ENCODE results near the gene CDH4.
"Not testable (repeated sequence)": the region's sequence is repeated elsewhere in the genome, so short reads cannot be mapped to it uniquely, and the experiment has no call there.

CDH4 gene

GRCh38 chr20:61966492-61967244 lies 714.6 kb downstream of the CDH4 start:
- no peak for DNase-seq

- DNase-seq, result no peak
Observed at GRCh38 chr20:61967300-61967699, 715.2 kb downstream of the CDH4 start.

GRCh38 chr20:61968036-61968810 lies 716.2 kb downstream of the CDH4 start:
- no peak for DNase-seq

GRCh38 chr20:61968932-61969331 lies 716.9 kb downstream of the CDH4 start:
- no peak for DNase-seq

GRCh38 chr20:61969806-61970205 lies 717.7 kb downstream of the CDH4 start:
- DNase-seq, result no peak

- DNase-seq, result no peak
Observed at GRCh38 chr20:61970357-61970756, 718.3 kb downstream of the CDH4 start.

GRCh38 chr20:61971595-61971994 lies 719.5 kb downstream of the CDH4 start:
- DNase-seq, result not testable (repeated sequence)

- DNase-seq, result no peak
Observed at GRCh38 chr20:61972636-61973508, 720.8 kb downstream of the CDH4 start.

- no peak for DNase-seq
Observed at GRCh38 chr20:61973515-61974356, 721.7 kb downstream of the CDH4 start.

- no peak for DNase-seq
Observed at GRCh38 chr20:61974357-61974665, 722.2 kb downstream of the CDH4 start.

GRCh38 chr20:61975407-61976129 lies 723.5 kb downstream of the CDH4 start:
- DNase-seq, result no peak

- no peak for DNase-seq
Observed at GRCh38 chr20:61976263-61976643, 724.2 kb downstream of the CDH4 start.

- no peak for DNase-seq
Observed at GRCh38 chr20:61976644-61977418, 724.8 kb downstream of the CDH4 start.

GRCh38 chr20:61977419-61977786 lies 725.3 kb downstream of the CDH4 start:
- DNase-seq, result no peak

- no peak for DNase-seq
Observed at GRCh38 chr20:61978491-61978890, 726.4 kb downstream of the CDH4 start.

- no peak for DNase-seq
Observed at GRCh38 chr20:61979090-61979489, 727.0 kb downstream of the CDH4 start.

GRCh38 chr20:61979701-61980635 lies 727.9 kb downstream of the CDH4 start:
- no peak for DNase-seq

GRCh38 chr20:61980647-61981583 lies 728.9 kb downstream of the CDH4 start:
- peak; percentile 3 for DNase-seq

- not testable (repeated sequence) for DNase-seq
Observed at GRCh38 chr20:61981691-61982090, 729.6 kb downstream of the CDH4 start.

Data from fibroblast of skin of right quadriceps (primary cell).